H9 (cell line): ENCODE data around the gene DLEC1. TPM values are rescaled to one million over a fixed set of nuclear protein-coding genes. Genes with fewer than 3 reads are reported as not detected.

ENCODE experiments used
- DNase-seq: peaks from one replicate; pipeline ENCODE4 v3.0.0-alpha.2; 2017
- H2AFZ ChIP-seq: one replicate; pipeline ENCODE4 v1.6.1; 2013; ENCODE audit warnings: mild to moderate bottlenecking, low read length, control low read depth, moderate library complexity
- H2AK5ac ChIP-seq: 2 replicates; pipeline ENCODE4 v1.6.1; 2013; ENCODE audit warnings: low read length, control low read depth, mixed read lengths; ENCODE audit not compliant: insufficient read length
- H2BK120ac ChIP-seq: one replicate; pipeline ENCODE4 v1.6.1; 2013; ENCODE audit warnings: low read depth, mild to moderate bottlenecking, low read length, control low read depth, inconsistent platforms; ENCODE audit not compliant: poor library complexity, severe bottlenecking
- H2BK12ac ChIP-seq: 2 replicates; pipeline ENCODE4 v1.6.1; 2013; ENCODE audit warnings: low read length, control low read depth, mixed read lengths, low read depth; ENCODE audit not compliant: insufficient read length
- H2BK15ac ChIP-seq: 2 replicates; pipeline ENCODE4 v1.6.1; 2013; ENCODE audit warnings: low read depth, low read length, control low read depth
- H2BK20ac ChIP-seq: one replicate; pipeline ENCODE4 v1.6.1; 2013; ENCODE audit warnings: low read depth, mild to moderate bottlenecking, low read length, control low read depth, inconsistent platforms; ENCODE audit not compliant: poor library complexity, severe bottlenecking
- H2BK5ac ChIP-seq: 2 replicates; pipeline ENCODE4 v1.6.1; 2013; ENCODE audit warnings: low read length, control low read depth, mixed read lengths; ENCODE audit not compliant: insufficient read length
- H3K14ac ChIP-seq: 2 replicates; pipeline ENCODE4 v1.6.1; 2013; ENCODE audit warnings: low read length, control low read depth; ENCODE audit not compliant: insufficient read depth
- H3K18ac ChIP-seq: 2 replicates; pipeline ENCODE4 v1.6.1; 2013; ENCODE audit warnings: low read depth, mild to moderate bottlenecking, mixed read lengths, low read length, control low read depth; ENCODE audit not compliant: insufficient read length
- H3K23ac ChIP-seq: 2 replicates; pipeline ENCODE4 v1.6.1; 2013; ENCODE audit warnings: low read length, control low read depth, mixed read lengths, low read depth; ENCODE audit not compliant: insufficient read length
- H3K23me2 ChIP-seq: 2 replicates; pipeline ENCODE4 v1.6.1; 2013; ENCODE audit warnings: low read depth, mild to moderate bottlenecking, mixed read lengths, low read length, control low read depth; ENCODE audit not compliant: insufficient read length, poor library complexity, severe bottlenecking
- H3K27ac ChIP-seq: 2 replicates; pipeline ENCODE4 v1.5.1; 2013; ENCODE audit warnings: low read length, control low read depth, mixed read lengths, low read depth; ENCODE audit not compliant: insufficient read length
- H3K27me3 ChIP-seq: 2 replicates; pipeline ENCODE4 v1.6.1; 2013; ENCODE audit warnings: low read length, control low read depth, inconsistent platforms; ENCODE audit not compliant: insufficient read depth
- H3K4ac ChIP-seq: 2 replicates; pipeline ENCODE4 v1.6.1; 2013; ENCODE audit warnings: low read depth, mild to moderate bottlenecking, control low read depth, inconsistent platforms, low read length, moderate library complexity
- H3K4me1 ChIP-seq: 2 replicates; pipeline ENCODE4 v1.6.1; 2013; ENCODE audit warnings: low read length, control low read depth, inconsistent platforms; ENCODE audit not compliant: insufficient read depth
- H3K4me2 ChIP-seq: 2 replicates; pipeline ENCODE4 v1.6.1; 2013; ENCODE audit warnings: low read length, control low read depth, mixed read lengths; ENCODE audit not compliant: insufficient read length, insufficient read depth
- H3K56ac ChIP-seq: 2 replicates; pipeline ENCODE4 v1.6.1; 2013; ENCODE audit warnings: low read depth, mild to moderate bottlenecking, mixed read lengths, low read length, control low read depth; ENCODE audit not compliant: insufficient read length
- H3K79me1 ChIP-seq: 2 replicates; pipeline ENCODE4 v1.6.1; 2013; ENCODE audit warnings: low read depth, mild to moderate bottlenecking, moderate library complexity, low read length, control low read depth, inconsistent platforms; ENCODE audit not compliant: insufficient read depth, poor library complexity, severe bottlenecking
- H3K79me2 ChIP-seq: 2 replicates; pipeline ENCODE4 v1.6.1; 2013; ENCODE audit warnings: low read length, control low read depth, inconsistent platforms; ENCODE audit not compliant: insufficient read depth
- H3K9ac ChIP-seq: 2 replicates; pipeline ENCODE4 v1.6.1; 2013; ENCODE audit warnings: low read length, control low read depth, mixed read lengths; ENCODE audit not compliant: insufficient read length; ENCODE audit errors: extremely low read depth
- H3K9me3 ChIP-seq: one replicate; pipeline ENCODE4 v1.6.1; 2013; ENCODE audit warnings: low read depth, low read length, inconsistent platforms; ENCODE audit not compliant: control insufficient read depth
- H3T11ph ChIP-seq: one replicate; pipeline ENCODE4 v1.6.1; 2013; ENCODE audit warnings: mild to moderate bottlenecking, low read length, control low read depth, inconsistent platforms
- H4K20me1 ChIP-seq: one replicate; pipeline ENCODE4 v1.6.1; 2013; ENCODE audit not compliant: control insufficient read depth, insufficient read length, insufficient read depth
- H4K5ac ChIP-seq: 2 replicates; pipeline ENCODE4 v1.6.1; 2013; ENCODE audit warnings: low read depth, mild to moderate bottlenecking, mixed read lengths, low read length, control low read depth; ENCODE audit not compliant: insufficient read length
- H4K8ac ChIP-seq: replicated peaks from 2 replicates; pipeline ENCODE4 v1.6.1; 2013; ENCODE audit warnings: low read length, control low read depth, mixed read lengths, low read depth; ENCODE audit not compliant: insufficient read length
- H4K91ac ChIP-seq: 2 replicates; pipeline ENCODE4 v1.6.1; 2013; ENCODE audit warnings: low read depth, mild to moderate bottlenecking, moderate library complexity, mixed read lengths, low read length, control low read depth; ENCODE audit not compliant: insufficient read length
- H3K27ac Mint-ChIP-seq, 3 experiments: 2 replicates in 2 of 3; 3 replicates in 1 of 3; pipeline ENCODE4 v1.8.0; 2020 to 2021; ENCODE audit warnings: mixed read lengths in 3 of 3, mild to moderate bottlenecking in 1 of 3, moderate library complexity in 1 of 3
- H3K27me3 Mint-ChIP-seq: 2 replicates; pipeline ENCODE4 v1.8.0; 2021; ENCODE audit warnings: low read depth, mild to moderate bottlenecking, moderate library complexity, mixed read lengths
- H3K36me3 Mint-ChIP-seq, 3 experiments: 2 replicates in 2 of 3; 3 replicates in 1 of 3; pipeline ENCODE4 v1.8.0; 2020 to 2021; ENCODE audit warnings: low read depth in 3 of 3, mixed read lengths in 3 of 3; ENCODE audit not compliant: insufficient read depth in 1 of 3
- H3K4me1 Mint-ChIP-seq, 2 experiments: 2 replicates each; pipeline ENCODE4 v1.8.0; 2020; ENCODE audit warnings: mixed read lengths in 2 of 2
- H3K4me3 Mint-ChIP-seq, 2 experiments: 2 replicates in 1 of 2; 3 replicates in 1 of 2; pipeline ENCODE4 v1.8.0; 2020 to 2021; ENCODE audit warnings: mild to moderate bottlenecking in 2 of 2, mixed read lengths in 2 of 2, moderate library complexity in 1 of 2
- H3K9me3 Mint-ChIP-seq, 2 experiments: 2 replicates in 1 of 2; 3 replicates in 1 of 2; pipeline ENCODE4 v1.8.0; 2020; ENCODE audit warnings: mild to moderate bottlenecking in 2 of 2, mixed read lengths in 2 of 2, moderate library complexity in 1 of 2
- WGBS: extraction: QIAGEN DNeasy Blood & Tissue Kit; methylation state at CpG from one replicate; pipeline ENCODE4 v1.1.7; 2013; ENCODE audit warnings: missing lambda C conversion rate, low lambda C conversion rate, mixed read lengths; ENCODE audit not compliant: insufficient read length; ENCODE audit errors: extremely low coverage; 5-methylcytosine and 5-hydroxymethylcytosine counted together
- total RNA-seq: library from RNA; stranded (reverse); gene quantifications from 2 replicates; pipeline ENCODE4 v1.2.1, GENCODE V29; 2021
- TF ChIP-seq, protein P1 (sequence below): fragments of 200-600 bp; sonication (generic); conservative IDR thresholded peaks from 3 replicates; pipeline ENCODE4 v1.8.0; 2021; ENCODE audit warnings: antibody characterized with exemption, mild to moderate bottlenecking

DLEC1 gene
- total RNA-seq, 1 experiment from 2014 or later, result 2.1 TPM

DNA sequence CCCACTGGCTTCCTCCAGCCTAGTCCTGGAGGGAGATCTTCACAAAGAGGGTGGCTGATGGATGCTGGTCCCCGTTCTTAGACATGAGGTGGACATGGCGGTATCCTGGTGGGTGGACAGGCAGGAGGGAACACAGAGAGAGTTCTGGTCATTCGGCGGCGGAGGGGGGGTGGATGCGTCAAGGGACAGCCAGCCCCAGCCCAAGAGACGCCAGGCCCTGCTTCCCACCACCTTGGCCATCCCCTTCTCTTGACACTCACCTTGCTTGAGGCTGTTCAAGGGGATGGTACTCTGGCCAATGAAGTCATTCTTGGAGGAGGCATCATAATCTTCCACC, 31.3 kb upstream of the DLEC1 start:
- H3K4me3 Mint-ChIP-seq, result no peak overlapping the region
- no peaks in the 10 kb centered on the region for H3K27me3 ChIP-seq

More for the DNA sequence above, 31.3 kb upstream of the DLEC1 start:
- WGBS, result no CpG with 5 or more reads among the region's 7 CpGs
- Mint-ChIP-seq H3K36me3 (peaks cover 0 to 17% (median 16%) of the 10 kb centered on the region in 3 experiments; a peak in 6 of 7 replicates), H3K4me1 (peaks cover 7 to 8% of the 10 kb centered on the region in 2 experiments), H3K27me3 (no peaks in the 10 kb centered on the region), H3K9me3 (no peaks in the 10 kb centered on the region; a peak in 1 of 5 replicates), H3K27ac (no peak overlapping the region; a peak in 1 of 7 replicates)
- H3K79me1 ChIP-seq, result no peaks in the 10 kb centered on the region
- no peaks in the 10 kb centered on the region for H3K4me1 ChIP-seq
- H4K91ac ChIP-seq, result no peak overlapping the region
- no peak overlapping the region for H2AFZ ChIP-seq
- H3T11ph ChIP-seq, result no peak overlapping the region
- no peak overlapping the region for H4K5ac ChIP-seq
- no peak overlapping the region for H2BK5ac ChIP-seq
- H2BK20ac ChIP-seq, result no peak overlapping the region
- no peaks in the 10 kb centered on the region for H4K20me1 ChIP-seq
- no peak overlapping the region for H3K9ac ChIP-seq
- no peak overlapping the region for H3K18ac ChIP-seq
- no peak overlapping the region for H3K14ac ChIP-seq
- no peak overlapping the region for H3K4ac ChIP-seq
- H2AK5ac ChIP-seq, result no peak overlapping the region
- no peaks in the 10 kb centered on the region for H3K79me2 ChIP-seq
- no peak overlapping the region for H2BK12ac ChIP-seq
- no peak overlapping the region for H3K27ac ChIP-seq
- TF ChIP-seq, protein P1, sequence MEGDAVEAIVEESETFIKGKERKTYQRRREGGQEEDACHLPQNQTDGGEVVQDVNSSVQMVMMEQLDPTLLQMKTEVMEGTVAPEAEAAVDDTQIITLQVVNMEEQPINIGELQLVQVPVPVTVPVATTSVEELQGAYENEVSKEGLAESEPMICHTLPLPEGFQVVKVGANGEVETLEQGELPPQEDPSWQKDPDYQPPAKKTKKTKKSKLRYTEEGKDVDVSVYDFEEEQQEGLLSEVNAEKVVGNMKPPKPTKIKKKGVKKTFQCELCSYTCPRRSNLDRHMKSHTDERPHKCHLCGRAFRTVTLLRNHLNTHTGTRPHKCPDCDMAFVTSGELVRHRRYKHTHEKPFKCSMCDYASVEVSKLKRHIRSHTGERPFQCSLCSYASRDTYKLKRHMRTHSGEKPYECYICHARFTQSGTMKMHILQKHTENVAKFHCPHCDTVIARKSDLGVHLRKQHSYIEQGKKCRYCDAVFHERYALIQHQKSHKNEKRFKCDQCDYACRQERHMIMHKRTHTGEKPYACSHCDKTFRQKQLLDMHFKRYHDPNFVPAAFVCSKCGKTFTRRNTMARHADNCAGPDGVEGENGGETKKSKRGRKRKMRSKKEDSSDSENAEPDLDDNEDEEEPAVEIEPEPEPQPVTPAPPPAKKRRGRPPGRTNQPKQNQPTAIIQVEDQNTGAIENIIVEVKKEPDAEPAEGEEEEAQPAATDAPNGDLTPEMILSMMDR, result no peak
- no peak for DNase-seq
- no peaks in the 10 kb centered on the region for H3K9me3 ChIP-seq
- H2BK15ac ChIP-seq, result no peak overlapping the region
- no peak overlapping the region for H2BK120ac ChIP-seq
- no peak overlapping the region for H3K4me2 ChIP-seq
- H4K8ac ChIP-seq, result no peak overlapping the region
- H3K23me2 ChIP-seq, result no peaks in the 10 kb centered on the region
- no peak overlapping the region for H3K56ac ChIP-seq
- H3K23ac ChIP-seq, result no peak overlapping the region
